NB4 (cell line): ENCODE measurements around the gene RAPGEF4.

ENCODE experiments used
- MYC ChIP-seq: IDR thresholded peaks from 2 replicates; pipeline ENCODE4 v1.6.1; 2011; ENCODE audit warnings: low read depth, low read length
- POLR2A ChIP-seq: IDR thresholded peaks from 2 replicates; pipeline ENCODE4 v1.6.1; 2011; ENCODE audit warnings: mild to moderate bottlenecking; ENCODE audit not compliant: insufficient read length; ENCODE audit errors: extremely low read depth
- TF ChIP-seq, protein P1 (sequence below): IDR thresholded peaks from one replicate; pipeline ENCODE4 v1.5.1; 2012; ENCODE audit warnings: low read depth, low read length
- TF ChIP-seq, protein P2 (sequence below): IDR thresholded peaks from 2 replicates; pipeline ENCODE4 v1.6.1; 2011; ENCODE audit warnings: low read depth, low read length

DNA sequence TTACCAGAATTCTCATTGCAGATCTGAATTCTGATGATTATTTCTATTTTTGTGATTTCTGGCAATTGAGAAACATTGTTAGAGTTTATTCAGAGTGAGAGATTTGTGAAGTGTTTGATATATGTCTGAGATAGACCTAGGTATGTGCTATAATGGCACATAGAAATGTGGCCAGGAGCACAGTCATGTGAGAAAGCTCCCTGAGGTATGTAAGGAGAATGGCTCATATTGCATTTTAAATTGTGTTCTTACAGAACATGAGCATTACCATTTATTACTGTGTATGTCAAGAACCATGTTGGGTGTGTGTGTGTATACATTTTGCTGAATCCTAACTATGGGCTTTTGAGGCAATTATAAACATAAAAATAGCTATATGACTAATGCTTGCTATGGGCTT lies 101.2 kb downstream of the RAPGEF4 start:
- TF ChIP-seq, protein P1, sequence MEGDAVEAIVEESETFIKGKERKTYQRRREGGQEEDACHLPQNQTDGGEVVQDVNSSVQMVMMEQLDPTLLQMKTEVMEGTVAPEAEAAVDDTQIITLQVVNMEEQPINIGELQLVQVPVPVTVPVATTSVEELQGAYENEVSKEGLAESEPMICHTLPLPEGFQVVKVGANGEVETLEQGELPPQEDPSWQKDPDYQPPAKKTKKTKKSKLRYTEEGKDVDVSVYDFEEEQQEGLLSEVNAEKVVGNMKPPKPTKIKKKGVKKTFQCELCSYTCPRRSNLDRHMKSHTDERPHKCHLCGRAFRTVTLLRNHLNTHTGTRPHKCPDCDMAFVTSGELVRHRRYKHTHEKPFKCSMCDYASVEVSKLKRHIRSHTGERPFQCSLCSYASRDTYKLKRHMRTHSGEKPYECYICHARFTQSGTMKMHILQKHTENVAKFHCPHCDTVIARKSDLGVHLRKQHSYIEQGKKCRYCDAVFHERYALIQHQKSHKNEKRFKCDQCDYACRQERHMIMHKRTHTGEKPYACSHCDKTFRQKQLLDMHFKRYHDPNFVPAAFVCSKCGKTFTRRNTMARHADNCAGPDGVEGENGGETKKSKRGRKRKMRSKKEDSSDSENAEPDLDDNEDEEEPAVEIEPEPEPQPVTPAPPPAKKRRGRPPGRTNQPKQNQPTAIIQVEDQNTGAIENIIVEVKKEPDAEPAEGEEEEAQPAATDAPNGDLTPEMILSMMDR, result no peak
- TF ChIP-seq MYC, result no peak
- TF ChIP-seq POLR2A, result no peak
- TF ChIP-seq, protein P2, sequence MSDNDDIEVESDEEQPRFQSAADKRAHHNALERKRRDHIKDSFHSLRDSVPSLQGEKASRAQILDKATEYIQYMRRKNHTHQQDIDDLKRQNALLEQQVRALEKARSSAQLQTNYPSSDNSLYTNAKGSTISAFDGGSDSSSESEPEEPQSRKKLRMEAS, result no peak
